HCT116 (cell line): ENCODE data around the gene FGF18.

ENCODE experiments used
- ATF3 ChIP-seq: IDR thresholded peaks from 2 replicates; pipeline ENCODE4 v1.6.1; 2012
- CBX3 ChIP-seq: IDR thresholded peaks from 2 replicates; pipeline ENCODE4 v1.6.1; 2012; ENCODE audit warnings: low read depth
- CEBPB ChIP-seq: IDR thresholded peaks from 2 replicates; pipeline ENCODE4 v1.6.1; 2012; ENCODE audit warnings: low read depth
- CTCF ChIP-seq, 3 experiments: fragments of 200-600 bp in 1 of 3; sonication (generic) in 1 of 3; IDR thresholded peaks in 2 of 3; conservative IDR thresholded peaks in 1 of 3; 2 replicates each; pipeline ENCODE4 v1.5.1; 2012 to 2017; ENCODE audit warnings: low read depth in 2 of 3, low read length in 2 of 3, antibody characterized with exemption in 1 of 3, borderline replicate concordance in 1 of 3, control low read depth in 1 of 3, mild to moderate bottlenecking in 1 of 3, mixed read lengths in 1 of 3, mixed run types in 1 of 3, moderate library complexity in 1 of 3; ENCODE audit not compliant: insufficient read depth in 1 of 3
- JUND ChIP-seq: IDR thresholded peaks from 2 replicates; pipeline ENCODE4 v1.6.1; 2012
- MAX ChIP-seq: IDR thresholded peaks from 2 replicates; pipeline ENCODE4 v1.6.1; 2012
- POLR2A ChIP-seq: IDR thresholded peaks from 2 replicates; pipeline ENCODE4 v1.7.0; 2011; ENCODE audit warnings: borderline replicate concordance; ENCODE audit not compliant: insufficient read depth, insufficient read length; ENCODE audit errors: extremely low read depth
- POLR2AphosphoS5 ChIP-seq: IDR thresholded peaks from 2 replicates; pipeline ENCODE4 v1.6.1; 2011; ENCODE audit warnings: mild to moderate bottlenecking, low read depth, low read length, moderate library complexity
- RAD21 ChIP-seq: IDR thresholded peaks from 2 replicates; pipeline ENCODE4 v1.6.1; 2012; ENCODE audit warnings: low read depth, mild to moderate bottlenecking
- REST ChIP-seq: IDR thresholded peaks from 2 replicates; pipeline ENCODE4 v1.6.1; 2012; ENCODE audit warnings: low read depth
- SIN3A ChIP-seq: IDR thresholded peaks from 2 replicates; pipeline ENCODE4 v1.6.1; 2012; ENCODE audit warnings: low read depth
- SRF ChIP-seq: IDR thresholded peaks from 2 replicates; pipeline ENCODE4 v1.6.1; 2012; ENCODE audit warnings: low read depth
- YY1 ChIP-seq: IDR thresholded peaks from 2 replicates; pipeline ENCODE4 v1.6.1; 2011; ENCODE audit warnings: low read length, low read depth, moderate library complexity, mild to moderate bottlenecking; ENCODE audit not compliant: insufficient replicate concordance; ENCODE audit errors: extremely low read depth
- ZFX ChIP-seq: fragments of 450-650 bp; IDR thresholded peaks from 2 replicates; pipeline ENCODE4 v1.6.1; 2017

GRCh38 chr5:171488876-171489275, 69.4 kb downstream of the FGF18 start:
- TF ChIP-seq CTCF (IDR thresholded peaks at IDR 0.05 in 2 of 3, conservative IDR thresholded peaks at IDR 0.05 in 1 of 3; ENCODE audit: borderline replicate concordance in 1 of 3, insufficient read depth in 1 of 3, low read depth in 2 of 3, low read length in 2 of 3) (no peak), SRF (no peak), POLR2A (no peak), CEBPB (no peak), ATF3 (no peak), ZFX (no peak), JUND (no peak), POLR2AphosphoS5 (no peak), REST (no peak), RAD21 (no peak), CBX3 (no peak), MAX (no peak), YY1 (no peak), SIN3A (no peak)
